Bronchial epithelial cell (primary cell): ENCODE data around the gene TRMT1L. TPM values are rescaled to one million over a fixed set of nuclear protein-coding genes. Genes with fewer than 3 reads are reported as not detected.
A peak's percentile ranks its signal among the peaks of the same experiment; 100 is the strongest.

Experiments
- DNase-seq: peaks from one replicate; pipeline ENCODE4 v3.0.0-alpha.2; 2010; ENCODE audit warnings: low read depth
- FAIRE-seq: peaks from 2 replicates; lab custom pipeline; 2011; peaks lifted over from hg19 to GRCh38; lab: Jason Lieb, UNC
- H3K27me3 ChIP-seq: 2 replicates; pipeline ENCODE4 v1.5.1; 2011; ENCODE audit warnings: low read length; ENCODE audit not compliant: control insufficient read depth, insufficient read depth
- H3K36me3 ChIP-seq: 2 replicates; pipeline ENCODE4 v1.5.1; 2011; ENCODE audit warnings: low read length; ENCODE audit not compliant: control insufficient read depth, insufficient read depth
- H3K4me3 ChIP-seq: 2 replicates; pipeline ENCODE4 v1.5.1; 2011; ENCODE audit warnings: mild to moderate bottlenecking, low read depth, low read length, control low read depth
- total RNA-seq: library from RNA; depleted of rRNA; stranded (reverse); fragments of >200 nt; gene quantifications from 2 replicates; pipeline ENCODE4 v1.2.1, GENCODE V29; 2014
- TF ChIP-seq, protein P1 (sequence below): IDR thresholded peaks from 2 replicates; pipeline ENCODE4 v1.5.1; 2011; ENCODE audit warnings: mild to moderate bottlenecking, moderate library complexity, low read length, control low read depth, inconsistent platforms; ENCODE audit not compliant: insufficient read depth, severe bottlenecking

TRMT1L gene
- total RNA-seq, 1 donor from 2014 or later = 21.9 TPM

DNA sequence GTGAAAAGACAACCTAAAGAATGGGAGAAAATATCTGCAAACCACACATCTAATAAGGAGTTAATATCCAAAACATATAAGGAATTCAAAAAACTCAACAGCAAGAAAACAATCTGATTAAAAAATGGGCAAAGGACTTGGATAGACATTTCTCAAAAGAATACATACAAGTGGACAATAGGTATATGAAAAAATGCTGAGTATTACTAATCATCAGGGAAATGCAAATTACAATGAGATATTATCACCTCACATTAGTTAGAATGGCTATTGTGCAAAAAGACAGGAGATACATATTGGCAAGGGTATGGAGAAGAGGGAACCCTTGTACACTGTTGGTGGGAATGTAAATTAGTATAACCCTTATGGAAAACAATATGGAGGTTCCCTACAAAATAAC is 44.9 kb downstream of the TRMT1L start:
- H3K27me3 ChIP-seq = no peaks in the 10 kb centered on the region
- DNase-seq (no peak), FAIRE-seq (no peak)
- TF ChIP-seq, protein P1, sequence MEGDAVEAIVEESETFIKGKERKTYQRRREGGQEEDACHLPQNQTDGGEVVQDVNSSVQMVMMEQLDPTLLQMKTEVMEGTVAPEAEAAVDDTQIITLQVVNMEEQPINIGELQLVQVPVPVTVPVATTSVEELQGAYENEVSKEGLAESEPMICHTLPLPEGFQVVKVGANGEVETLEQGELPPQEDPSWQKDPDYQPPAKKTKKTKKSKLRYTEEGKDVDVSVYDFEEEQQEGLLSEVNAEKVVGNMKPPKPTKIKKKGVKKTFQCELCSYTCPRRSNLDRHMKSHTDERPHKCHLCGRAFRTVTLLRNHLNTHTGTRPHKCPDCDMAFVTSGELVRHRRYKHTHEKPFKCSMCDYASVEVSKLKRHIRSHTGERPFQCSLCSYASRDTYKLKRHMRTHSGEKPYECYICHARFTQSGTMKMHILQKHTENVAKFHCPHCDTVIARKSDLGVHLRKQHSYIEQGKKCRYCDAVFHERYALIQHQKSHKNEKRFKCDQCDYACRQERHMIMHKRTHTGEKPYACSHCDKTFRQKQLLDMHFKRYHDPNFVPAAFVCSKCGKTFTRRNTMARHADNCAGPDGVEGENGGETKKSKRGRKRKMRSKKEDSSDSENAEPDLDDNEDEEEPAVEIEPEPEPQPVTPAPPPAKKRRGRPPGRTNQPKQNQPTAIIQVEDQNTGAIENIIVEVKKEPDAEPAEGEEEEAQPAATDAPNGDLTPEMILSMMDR = no peak
- H3K4me3 ChIP-seq = no peak overlapping the region
- H3K36me3 ChIP-seq = no peaks in the 10 kb centered on the region

DNA sequence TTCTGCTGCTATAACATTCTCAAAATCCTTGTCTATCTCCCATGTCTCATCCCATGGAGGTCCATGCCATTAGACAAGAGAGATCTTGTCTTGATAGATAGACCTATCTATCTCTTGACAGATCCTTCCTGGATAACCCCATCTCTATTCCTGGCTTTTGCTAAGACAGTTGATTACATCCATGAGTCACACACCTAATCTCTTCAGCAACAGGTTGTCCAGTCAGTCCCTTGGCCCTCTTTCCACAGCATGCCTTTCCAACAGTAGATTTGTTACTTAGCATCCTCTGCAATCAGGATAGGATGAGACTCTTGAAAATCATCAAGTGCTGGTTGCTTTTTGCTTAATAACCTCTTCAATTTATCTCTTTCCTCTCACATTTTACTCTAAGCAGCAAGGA is 46.6 kb downstream of the TRMT1L start:
- TF ChIP-seq, protein P1 = no peak
- peak; percentile 9 for DNase-seq
- Histone ChIP-seq H3K36me3 (no peaks in the 10 kb centered on the region), H3K4me3 (no peak overlapping the region), H3K27me3 (no peaks in the 10 kb centered on the region)
- no peak for FAIRE-seq

DNA sequence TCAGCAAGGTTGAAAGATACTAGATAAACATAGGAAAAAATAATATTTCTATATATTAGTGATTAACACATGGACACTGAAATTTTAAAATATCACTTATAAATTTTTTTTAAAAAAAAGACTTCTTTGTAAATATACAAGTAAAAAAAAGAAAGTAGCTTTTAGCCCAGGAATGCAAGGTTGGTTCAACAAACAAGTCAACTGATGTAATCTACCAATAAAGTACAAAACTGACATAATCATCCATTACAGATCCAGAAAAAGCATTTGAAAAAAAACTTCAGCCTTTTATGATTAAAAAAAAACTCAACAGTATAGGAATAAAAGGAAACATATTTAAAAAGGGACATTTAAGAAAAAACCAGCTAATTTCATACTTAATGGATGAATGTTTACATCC is 48.4 kb downstream of the TRMT1L start:
- no peak for FAIRE-seq

GRCh38 chr1:185105121-185105520 is 51.6 kb downstream of the TRMT1L start:
- TF ChIP-seq, protein P1 = no peak
- no peak for FAIRE-seq
- no peaks in the 10 kb centered on the region for H3K27me3 ChIP-seq

More for the DNA sequence above, 48.4 kb downstream of the TRMT1L start:
- Histone ChIP-seq H3K36me3 (no peaks in the 10 kb centered on the region), H3K4me3 (no peak overlapping the region), H3K27me3 (no peaks in the 10 kb centered on the region)
- DNase-seq = no peak
- TF ChIP-seq, protein P1 = no peak

DNA sequence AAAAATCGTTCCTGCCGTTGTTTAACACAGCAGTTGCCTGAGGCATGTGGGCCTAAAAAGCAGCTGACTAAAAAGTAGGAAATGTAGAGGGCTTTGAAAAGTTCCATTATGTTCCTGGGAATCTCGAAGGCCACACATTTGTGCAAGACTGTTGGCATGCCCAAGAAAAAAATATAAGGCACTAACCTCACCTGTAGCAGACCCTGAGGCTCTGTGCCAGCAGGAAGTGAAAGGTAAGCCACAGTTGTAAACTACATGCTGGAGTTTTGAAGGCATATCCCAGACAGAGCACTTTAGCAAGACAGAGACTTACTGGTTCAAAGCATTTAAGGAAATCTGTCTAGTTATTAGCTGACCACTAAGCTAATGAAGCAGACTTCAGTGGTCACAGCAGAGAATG is 52.7 kb downstream of the TRMT1L start:
- TF ChIP-seq, protein P1 = no peak
- no peaks in the 10 kb centered on the region for H3K27me3 ChIP-seq
- DNase-seq (no peak), FAIRE-seq (no peak)
- H3K4me3 ChIP-seq = no peak overlapping the region
- H3K36me3 ChIP-seq = no peaks in the 10 kb centered on the region

More at GRCh38 chr1:185105121-185105520, 51.6 kb downstream of the TRMT1L start:
- Histone ChIP-seq H3K4me3 (no peak overlapping the region), H3K36me3 (no peaks in the 10 kb centered on the region)
- DNase-seq = no peak

- TF ChIP-seq, protein P1 = no peak
- H3K27me3 ChIP-seq = no peaks in the 10 kb centered on the region
- FAIRE-seq = no peak
- no peak overlapping the region for H3K4me3 ChIP-seq
- peak; percentile 97 for DNase-seq
- H3K36me3 ChIP-seq = peaks cover 2% of the 10 kb centered on the region
Measured at GRCh38 chr1:185096531-185096930, 60.2 kb downstream of the TRMT1L start.
